ENCODE results near the gene ATOH8. TPM values are rescaled to one million over a fixed set of nuclear protein-coding genes. Genes with fewer than 3 reads are reported as not detected.

Gene ATOH8
- total RNA-seq, 2 donors from 2014 or later = 2.5 TPM

DNA sequence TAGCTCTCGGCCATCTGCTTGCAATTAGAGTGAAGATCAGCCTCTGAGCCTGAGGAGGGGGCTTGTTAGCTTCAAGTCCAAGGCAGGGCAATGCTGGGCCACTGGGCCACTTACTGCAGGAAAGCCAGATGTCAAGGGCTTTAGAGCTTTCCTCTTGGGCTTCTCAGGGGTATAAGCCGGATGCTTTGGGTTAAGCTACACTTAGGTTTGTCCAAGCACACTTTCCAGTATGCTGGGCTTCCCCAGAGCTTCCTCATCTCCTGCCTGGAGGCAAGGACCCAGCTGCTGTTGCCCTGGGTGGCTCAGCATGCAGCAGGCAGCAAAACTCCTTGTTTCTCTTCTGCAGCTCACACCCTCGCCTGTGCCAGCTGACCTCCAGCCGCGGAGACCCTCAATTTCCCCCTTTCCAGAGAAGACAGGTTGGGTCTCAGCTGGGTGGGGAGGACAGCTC lies 29.0 kb upstream of the ATOH8 start:
- no peak for DNase-seq
- no peak overlapping the region for H3K9ac ChIP-seq (ENCODE audit: low read depth in 2 of 2, low read length in 2 of 2)

DNA sequence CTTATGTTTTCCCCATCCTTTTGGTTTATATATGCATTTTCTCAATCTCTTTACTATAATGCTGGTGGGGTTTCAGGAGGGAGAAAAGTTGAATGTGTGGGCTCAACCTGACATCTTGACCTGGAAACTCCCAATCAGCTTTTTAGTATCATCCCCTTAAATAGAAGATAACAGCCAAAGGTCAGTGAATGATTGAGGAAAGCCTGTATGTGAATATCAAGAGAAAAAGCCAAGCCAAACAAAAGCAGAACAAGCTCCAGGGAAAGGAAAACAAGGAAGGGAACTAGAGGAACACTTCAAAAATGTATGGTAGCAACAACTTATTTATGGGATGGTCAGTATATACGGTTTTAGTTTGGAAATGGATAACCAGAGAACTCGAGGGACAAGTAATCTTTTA lies 28.3 kb upstream of the ATOH8 start:
- H3K9ac ChIP-seq (ENCODE audit: low read depth in 2 of 2, low read length in 2 of 2) = no peak overlapping the region
- intact Hi-C loops (cut with DNase I) = no loop called here
- H3K9me3 ChIP-seq = no peaks in the 10 kb centered on the region
- no peaks in the 10 kb centered on the region for H3K4me1 ChIP-seq
- no peak for DNase-seq
- TF ChIP-seq, protein P1, sequence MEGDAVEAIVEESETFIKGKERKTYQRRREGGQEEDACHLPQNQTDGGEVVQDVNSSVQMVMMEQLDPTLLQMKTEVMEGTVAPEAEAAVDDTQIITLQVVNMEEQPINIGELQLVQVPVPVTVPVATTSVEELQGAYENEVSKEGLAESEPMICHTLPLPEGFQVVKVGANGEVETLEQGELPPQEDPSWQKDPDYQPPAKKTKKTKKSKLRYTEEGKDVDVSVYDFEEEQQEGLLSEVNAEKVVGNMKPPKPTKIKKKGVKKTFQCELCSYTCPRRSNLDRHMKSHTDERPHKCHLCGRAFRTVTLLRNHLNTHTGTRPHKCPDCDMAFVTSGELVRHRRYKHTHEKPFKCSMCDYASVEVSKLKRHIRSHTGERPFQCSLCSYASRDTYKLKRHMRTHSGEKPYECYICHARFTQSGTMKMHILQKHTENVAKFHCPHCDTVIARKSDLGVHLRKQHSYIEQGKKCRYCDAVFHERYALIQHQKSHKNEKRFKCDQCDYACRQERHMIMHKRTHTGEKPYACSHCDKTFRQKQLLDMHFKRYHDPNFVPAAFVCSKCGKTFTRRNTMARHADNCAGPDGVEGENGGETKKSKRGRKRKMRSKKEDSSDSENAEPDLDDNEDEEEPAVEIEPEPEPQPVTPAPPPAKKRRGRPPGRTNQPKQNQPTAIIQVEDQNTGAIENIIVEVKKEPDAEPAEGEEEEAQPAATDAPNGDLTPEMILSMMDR (IDR thresholded peaks at IDR 0.05) = no peak
- no peak overlapping the region for H3K4me3 ChIP-seq
- no peaks in the 10 kb centered on the region for H3K36me3 ChIP-seq
- H3K27me3 ChIP-seq = no peaks in the 10 kb centered on the region
- no peak overlapping the region for H3K27ac ChIP-seq

More for the DNA sequence above, 29.0 kb upstream of the ATOH8 start:
- no peak overlapping the region for H3K4me3 ChIP-seq
- no peak overlapping the region for H3K27ac ChIP-seq
- H3K36me3 ChIP-seq = no peaks in the 10 kb centered on the region
- no peaks in the 10 kb centered on the region for H3K27me3 ChIP-seq
- H3K9me3 ChIP-seq = no peaks in the 10 kb centered on the region
- intact Hi-C loops (cut with DNase I) = no loop called here
- no peaks in the 10 kb centered on the region for H3K4me1 ChIP-seq
- TF ChIP-seq, protein P1 (IDR thresholded peaks at IDR 0.05) = no peak

- Histone ChIP-seq H3K4me1 (no peaks in the 10 kb centered on the region), H3K4me3 (no peak overlapping the region), H3K27me3 (no peaks in the 10 kb centered on the region), H3K36me3 (no peaks in the 10 kb centered on the region), H3K9me3 (no peaks in the 10 kb centered on the region), H3K9ac (ENCODE audit: low read depth in 2 of 2, low read length in 2 of 2) (no peak overlapping the region), H3K27ac (no peak overlapping the region)
- DNase-seq = no peak
- TF ChIP-seq, protein P1 (IDR thresholded peaks at IDR 0.05) = no peak
- intact Hi-C loops (cut with DNase I) = loop anchor here (2.0 kb wide), 1 partner anchor 87 kb away; no protein-coding TSS in a partner anchor
These were observed 26.0 kb upstream of the ATOH8 start for GRCh38 chr2:85727798-85728197.

- Histone ChIP-seq H3K27me3 (no peaks in the 10 kb centered on the region), H3K27ac (no peak overlapping the region), H3K9me3 (no peaks in the 10 kb centered on the region), H3K36me3 (no peaks in the 10 kb centered on the region), H3K9ac (ENCODE audit: low read depth in 2 of 2, low read length in 2 of 2) (no peak overlapping the region), H3K4me3 (no peak overlapping the region), H3K4me1 (no peaks in the 10 kb centered on the region)
- no peak for DNase-seq
- TF ChIP-seq, protein P1 (IDR thresholded peaks at IDR 0.05) = no peak
- intact Hi-C loops (cut with DNase I) = loop anchor here (2.0 kb wide), 1 partner anchor 86 kb away; no protein-coding TSS in a partner anchor
These were observed 25.4 kb upstream of the ATOH8 start for GRCh38 chr2:85728342-85728741.

GRCh38 chr2:85728883-85729824 lies 24.6 kb upstream of the ATOH8 start:
- Histone ChIP-seq H3K4me3 (no peak overlapping the region), H3K36me3 (no peaks in the 10 kb centered on the region), H3K4me1 (no peaks in the 10 kb centered on the region), H3K9ac (ENCODE audit: low read depth in 2 of 2, low read length in 2 of 2) (no peak overlapping the region), H3K27ac (no peak overlapping the region), H3K9me3 (no peaks in the 10 kb centered on the region), H3K27me3 (no peaks in the 10 kb centered on the region)
- peak; percentile 86 for DNase-seq
- intact Hi-C loops (cut with DNase I) = loop anchor here (2.0 kb wide), 1 partner anchor 86 kb away; no protein-coding TSS in a partner anchor
- TF ChIP-seq, protein P1 (IDR thresholded peaks at IDR 0.05) = peak; percentile 93

Data from colonic mucosa (tissue), 4 donors.